ENCODE data around the gene TLE1.
"Not testable (repeated sequence)": the region's sequence is repeated elsewhere in the genome, so short reads cannot be mapped to it uniquely, and the experiment has no call there.

Gene TLE1

DNA sequence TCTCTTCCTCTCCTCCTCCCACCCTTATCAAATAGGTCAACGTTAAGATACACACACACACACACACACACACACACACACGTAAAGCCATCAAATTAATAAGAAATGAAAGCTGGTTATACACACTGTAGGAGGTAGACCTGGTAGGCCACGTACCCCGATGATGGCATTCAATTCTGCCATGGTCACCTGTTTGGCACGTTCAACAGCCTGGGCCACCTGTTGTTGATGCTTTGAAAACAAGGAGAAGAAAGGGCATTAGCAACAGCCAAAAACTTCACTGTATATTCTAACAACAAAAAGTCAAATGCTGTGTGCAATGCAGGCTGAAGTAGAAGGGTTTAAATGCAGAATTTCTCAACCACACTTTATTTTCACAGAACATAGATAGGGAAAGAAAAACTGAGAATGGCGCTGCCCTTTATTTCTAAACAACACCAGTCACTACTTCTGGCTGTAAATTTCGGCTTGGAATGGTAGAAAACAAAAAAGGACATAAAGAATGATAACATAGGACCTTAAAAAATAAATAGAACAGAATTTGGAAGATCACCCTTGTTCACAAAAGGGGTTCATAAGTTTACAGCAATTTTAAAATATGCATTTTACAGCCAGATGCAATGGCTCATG, 37.2 kb downstream of the TLE1 start:
- no peak for DNase-seq

DNA sequence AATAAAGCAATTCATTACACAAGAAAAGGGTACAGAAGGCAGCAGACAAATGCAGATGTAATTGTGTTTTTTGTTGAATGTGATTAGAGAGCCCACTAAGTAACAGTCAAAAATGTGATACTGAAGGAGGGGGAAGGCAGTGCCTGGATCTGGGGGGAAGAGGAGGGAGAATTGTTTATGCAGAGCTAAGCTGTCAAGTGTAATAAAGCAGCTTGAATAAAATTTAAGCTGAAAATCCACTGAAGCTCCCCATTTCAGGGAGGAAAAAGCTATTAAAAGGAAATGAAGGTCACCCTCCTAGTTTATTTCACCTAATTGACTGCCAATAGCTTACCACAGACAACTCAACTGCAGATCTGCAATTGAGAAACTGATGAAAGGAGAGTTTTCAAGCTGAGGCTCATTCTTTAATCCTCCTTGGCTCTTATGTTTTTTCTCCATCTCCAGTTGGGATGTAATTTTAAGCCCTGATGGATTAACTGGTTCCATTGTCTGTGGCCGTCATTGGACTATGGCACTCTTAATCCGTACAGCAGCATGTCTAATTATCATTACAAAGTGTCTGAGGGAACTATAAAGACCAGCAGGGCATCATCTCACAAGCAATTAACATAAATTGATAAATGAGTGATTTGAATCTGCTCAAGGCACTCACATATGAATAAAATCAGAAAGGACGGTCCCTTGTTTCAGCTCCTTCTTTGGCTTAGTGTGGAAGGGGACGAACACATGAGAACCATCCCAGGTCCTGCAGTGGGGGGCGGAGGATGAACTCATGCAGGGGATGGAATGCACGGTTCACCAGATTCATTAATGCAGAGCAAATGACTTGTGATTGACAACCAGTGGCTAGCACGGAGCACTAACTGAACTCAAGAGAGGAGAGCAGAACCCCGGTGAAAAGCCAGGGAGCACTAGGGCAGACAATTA, 38.5 kb downstream of the TLE1 start:
- DNase-seq, result no peak

DNA sequence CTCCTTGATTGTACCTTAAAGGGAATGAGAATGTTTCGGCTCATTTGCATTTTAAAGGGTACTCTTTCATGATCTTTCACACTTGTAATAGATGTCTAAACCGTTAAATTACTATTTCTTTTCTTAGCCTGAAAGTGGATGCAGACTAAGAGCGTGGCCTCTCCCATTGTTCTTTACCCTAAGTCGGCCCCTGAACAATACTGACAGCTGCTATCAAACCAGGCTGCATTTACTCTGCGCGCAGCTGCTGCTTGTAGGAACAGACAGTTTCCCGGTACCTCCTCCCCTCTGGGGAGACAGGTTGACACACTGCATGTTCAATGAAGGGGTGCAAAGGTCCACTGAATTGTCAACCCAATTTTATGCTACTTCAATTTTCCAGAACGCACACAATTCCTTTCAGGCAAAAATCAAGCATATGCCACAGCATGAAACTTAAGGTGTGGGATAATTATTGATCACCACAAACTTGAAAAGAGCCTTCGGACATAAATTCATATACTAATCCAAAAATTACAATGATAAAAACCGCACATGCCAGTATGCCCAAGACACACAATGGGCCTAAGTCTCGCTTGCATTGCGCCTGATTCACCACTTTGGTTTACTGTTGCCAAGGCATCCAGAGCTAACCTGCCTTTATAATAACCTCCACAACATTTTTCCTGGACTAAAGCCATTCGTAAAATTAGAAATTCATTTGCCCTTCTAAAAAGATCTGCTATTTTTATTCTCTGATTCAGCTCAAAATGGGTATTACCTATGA, 39.7 kb downstream of the TLE1 start:
- no peak for DNase-seq

DNA sequence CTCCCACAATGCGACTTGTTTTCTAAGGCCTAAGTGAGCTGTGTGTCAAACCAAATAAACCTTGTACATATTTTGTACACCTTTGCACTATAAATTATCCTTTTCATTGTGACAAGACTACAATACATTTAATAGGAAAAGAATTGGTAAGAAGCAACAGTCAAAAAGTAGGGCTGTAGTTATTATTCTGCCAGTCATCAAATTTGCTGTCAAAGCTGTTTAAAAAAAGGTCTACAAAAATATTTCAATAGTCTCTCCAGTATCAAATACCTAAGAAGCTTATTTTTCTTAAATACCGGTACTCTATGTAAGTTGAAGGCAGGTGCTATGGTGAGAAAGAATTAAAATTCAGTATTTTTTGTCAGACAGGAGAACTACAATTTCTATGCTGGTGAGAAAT, 40.5 kb downstream of the TLE1 start:
- DNase-seq, result no peak

DNA sequence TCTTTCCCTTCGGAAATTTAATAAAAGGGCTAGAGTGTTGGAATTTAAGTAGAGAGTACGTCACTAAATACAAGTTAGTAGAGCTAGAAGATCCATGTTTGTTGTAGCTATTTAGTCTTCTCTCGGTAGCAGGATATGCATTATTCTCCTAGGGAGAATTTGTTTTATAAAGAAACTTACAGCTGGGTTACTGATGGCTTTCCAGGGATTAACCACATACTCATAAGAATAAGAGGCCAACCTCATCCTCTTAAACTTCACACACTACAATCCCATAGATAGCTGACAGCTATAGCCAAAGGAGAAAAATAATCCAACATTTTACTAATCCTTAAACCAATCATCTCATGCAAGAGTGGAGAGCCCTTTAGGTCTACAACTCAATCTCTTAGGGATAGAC, 43.0 kb downstream of the TLE1 start:
- DNase-seq, result no peak

DNA sequence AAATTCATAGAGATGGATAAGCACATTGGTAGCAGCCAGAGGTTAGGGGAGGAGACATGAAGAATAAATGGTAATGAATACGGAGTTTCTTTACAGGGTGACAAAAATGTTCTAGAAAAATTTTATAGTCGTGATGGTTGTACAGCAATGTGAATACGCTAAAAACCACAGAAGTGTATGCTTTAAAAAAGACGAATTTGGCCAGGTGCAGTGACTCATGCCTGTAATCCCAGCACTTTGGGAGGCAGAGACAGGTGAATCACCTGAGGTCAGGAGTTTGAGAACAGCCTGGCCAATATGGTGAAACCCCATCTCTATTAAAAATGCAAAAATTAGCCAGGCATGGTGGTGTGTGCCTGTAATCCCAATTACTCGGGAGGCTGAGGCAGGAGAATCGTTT, 44.8 kb downstream of the TLE1 start:
- not testable (repeated sequence) for DNase-seq

DNA sequence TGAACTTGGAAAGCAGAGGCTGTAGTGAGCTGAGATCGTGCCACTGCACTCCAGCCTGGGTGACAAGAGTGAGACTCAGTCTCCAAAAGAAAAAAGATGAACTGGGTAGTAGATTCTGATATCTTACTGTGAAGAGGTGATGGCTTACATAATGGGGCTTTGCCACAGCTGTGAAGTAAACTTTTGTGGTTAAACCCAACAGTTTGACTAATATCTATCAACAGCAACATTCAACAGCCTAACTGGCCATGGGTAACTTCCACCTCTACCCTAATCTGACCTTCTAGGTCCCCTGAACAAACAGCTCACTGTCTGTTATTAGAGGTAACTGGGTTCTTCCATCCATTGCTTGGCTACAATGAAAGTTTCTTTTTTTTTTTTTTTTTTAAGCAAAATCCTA, 52.1 kb downstream of the TLE1 start:
- no peak for DNase-seq

DNA sequence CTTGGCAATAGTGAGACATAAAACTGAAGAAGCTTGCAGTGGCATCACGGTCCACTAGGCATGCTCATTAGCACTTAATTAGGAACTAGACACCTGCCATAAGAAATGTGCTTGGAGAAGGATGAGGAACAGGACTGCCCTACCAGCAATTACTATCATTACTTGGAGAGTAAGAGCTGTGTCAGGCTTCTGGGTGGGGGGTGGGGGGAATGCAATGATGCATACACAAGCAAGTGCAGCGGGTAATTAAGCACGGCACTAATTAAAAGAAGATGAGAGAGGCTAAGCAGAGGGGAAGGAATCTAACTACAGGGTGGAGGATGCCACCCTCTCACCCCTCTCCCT, 53.1 kb downstream of the TLE1 start:
- no peak for DNase-seq

DNA sequence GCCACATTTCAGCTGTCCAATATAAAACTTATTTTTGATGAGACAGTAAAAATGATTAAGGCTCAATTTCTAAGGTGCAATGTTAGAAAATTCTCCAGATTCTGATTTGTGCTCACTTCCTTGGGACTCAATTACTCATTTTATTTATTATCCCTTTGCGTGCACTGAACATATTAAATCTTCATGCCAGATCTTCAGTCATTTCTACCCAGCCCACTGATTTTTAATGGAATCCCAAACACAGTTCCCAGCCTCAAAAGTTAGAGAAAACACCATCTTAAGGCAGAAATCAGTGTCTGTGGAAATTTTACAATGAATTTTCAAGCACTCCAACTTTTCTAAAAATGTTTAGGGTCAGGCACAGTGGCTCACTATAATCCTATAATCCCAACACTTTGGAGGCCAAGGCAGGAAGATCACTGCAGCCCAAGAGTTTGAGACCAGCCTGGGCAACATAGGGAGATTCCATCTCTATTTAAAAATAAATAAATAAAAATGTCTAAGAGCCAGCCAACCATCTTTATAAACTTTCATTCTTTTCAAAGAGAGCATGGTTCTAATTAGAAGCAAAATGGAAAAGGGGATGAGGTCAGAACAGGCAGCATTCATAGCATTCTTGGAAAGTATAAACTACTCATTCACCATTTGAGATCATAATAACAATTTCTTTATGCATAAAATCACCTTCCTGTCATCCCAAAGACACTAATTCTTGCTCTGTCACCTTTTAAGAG, 53.7 kb downstream of the TLE1 start:
- DNase-seq, result no peak

DNA sequence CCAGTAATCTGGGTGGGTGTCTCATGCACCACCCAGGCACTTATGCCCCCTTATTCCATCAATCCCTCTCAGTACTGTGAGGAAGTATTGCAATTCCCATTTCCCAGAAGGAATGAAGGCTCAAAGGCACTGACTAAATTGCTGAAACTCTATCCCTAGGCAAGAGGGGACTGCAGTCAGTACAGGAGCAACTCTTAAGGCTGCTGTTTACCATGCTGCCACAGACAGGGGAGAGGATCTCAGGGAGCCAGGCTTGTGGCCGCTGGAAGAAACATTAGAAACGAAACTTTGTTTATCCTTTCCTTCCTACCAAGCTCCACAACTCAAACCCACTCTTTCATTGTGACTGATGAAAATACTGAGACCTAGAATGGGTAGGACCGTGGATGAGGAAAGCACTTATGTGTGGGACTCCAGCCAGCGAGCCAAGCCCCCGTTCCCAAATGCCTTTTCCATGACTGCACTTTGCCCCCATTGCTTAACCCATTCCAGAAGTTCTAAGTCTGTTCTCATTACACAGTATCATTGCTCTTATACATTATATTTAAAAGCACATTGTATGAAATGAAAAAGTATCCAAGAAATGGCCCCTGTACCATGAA, 54.3 kb downstream of the TLE1 start:
- no peak for DNase-seq

DNA sequence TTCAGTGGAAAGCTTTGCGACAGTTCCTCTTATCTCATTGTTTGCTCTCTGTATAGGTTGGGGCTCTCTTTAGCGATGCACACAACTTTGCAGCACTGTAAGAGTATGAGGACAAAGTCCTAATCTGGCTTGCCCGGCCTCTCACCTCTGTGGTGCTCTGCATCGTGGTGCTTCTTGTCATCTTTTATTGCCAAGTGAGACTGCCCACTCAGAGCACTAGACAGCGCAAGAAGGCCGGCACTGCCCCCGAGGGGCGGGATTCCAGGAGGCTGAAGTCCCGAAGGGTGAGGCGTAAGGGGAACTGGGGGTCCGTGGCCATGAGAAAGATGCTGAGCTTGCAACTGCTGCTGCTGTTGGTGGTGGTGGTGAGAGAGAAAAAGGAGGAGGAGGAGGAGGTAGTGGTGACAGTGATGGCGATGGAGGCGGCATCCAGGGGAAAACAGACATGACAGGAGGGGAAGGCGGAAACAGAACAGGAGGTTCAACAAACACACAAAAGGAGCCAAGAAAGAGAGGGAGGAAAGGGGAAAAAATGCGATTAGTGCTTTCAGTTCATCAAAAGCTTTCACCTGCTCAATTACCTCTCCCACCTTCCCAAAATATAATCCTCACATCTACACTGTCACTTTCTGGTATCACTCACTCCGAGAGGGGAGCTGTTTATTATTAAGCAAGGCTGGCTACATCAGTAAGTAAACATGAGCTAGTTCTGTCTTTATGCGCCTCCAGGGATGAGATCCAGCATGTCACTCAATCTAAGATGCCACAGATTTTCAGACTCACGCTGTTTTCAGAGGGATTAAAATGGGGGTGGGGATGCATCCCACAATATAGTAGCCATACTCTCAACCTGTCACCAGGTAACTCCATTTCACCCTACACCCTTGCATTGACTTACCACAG, 55.1 kb downstream of the TLE1 start:
- no peak for DNase-seq

DNA sequence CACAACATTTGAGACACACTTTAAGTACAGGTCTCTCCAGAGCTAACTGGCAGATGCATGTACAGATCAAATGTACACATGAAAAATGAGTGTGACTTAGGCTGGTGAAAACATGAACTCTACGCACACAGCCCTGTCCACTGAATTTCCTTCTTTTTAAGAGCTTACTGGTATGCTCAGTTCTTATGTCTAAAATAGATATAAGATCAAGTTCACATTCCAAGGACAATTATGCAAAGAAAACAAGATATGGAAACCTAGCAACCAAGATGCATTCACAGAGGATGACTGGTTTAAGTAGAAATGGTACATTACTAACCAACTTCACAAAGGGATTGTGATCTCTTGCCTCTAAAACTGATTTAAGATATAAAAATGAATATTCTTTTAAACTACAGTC, 56.7 kb downstream of the TLE1 start:
- no peak for DNase-seq

DNA sequence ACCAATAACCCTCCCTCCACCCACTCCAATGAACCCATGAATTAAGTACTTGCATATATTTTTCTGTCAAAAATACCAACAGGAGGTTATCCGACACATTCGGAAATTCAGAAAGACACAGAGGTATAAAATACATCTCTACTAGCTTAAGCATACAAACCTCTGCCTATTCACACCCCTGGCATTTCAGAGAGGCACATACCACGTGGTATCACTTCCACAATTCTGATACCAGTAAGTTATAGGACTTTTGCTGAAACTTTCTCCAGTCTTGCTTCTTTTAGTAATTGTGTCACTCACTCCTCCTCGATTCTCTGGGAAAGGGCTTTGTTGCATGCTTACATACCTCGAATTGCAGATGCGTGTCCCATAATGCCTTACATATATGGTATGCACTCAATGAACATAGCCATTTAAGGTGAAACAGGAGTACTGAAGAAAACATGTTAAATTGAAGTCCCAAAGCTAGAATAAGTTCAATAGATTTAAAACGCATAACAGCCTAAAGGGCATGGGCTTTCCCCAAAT, 58.1 kb downstream of the TLE1 start:
- no peak for DNase-seq

DNA sequence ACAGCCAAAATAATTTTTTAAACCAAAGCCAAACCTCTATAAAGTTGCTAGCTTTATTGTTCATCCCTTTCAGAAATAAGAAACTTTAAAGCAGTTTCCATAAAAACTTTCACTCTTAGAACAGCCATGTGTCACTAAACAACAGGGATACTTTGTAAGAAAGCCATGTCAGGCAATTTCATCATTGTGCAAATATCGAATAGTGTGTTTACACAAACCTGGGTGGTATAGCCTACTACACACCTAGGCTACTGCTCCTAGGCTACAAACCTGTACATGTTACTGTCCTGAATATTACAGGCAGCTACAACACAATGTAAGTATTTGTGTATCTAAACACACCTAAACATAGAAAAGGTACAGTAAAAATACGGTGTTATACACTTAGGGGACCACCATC, 59.9 kb downstream of the TLE1 start:
- no peak for DNase-seq

DNA sequence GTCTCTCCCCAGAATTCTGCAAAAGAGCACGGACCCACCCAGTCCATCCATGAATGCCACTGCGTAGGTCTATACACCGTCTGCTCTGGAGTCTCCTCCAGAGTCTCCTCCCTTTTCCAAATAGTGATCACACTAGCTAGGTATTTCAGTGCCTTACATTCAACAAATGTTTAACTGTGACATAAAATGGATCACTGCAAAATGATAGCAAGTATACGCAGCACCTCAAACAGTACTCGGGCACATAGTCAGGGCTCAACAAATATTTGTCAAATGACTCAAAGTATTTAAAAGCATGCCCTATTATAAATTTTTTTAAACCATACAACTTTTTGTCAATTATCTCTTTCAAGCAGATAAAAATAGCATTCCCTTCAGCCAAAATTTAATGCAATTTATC, 60.5 kb downstream of the TLE1 start:
- DNase-seq, result no peak

DNA sequence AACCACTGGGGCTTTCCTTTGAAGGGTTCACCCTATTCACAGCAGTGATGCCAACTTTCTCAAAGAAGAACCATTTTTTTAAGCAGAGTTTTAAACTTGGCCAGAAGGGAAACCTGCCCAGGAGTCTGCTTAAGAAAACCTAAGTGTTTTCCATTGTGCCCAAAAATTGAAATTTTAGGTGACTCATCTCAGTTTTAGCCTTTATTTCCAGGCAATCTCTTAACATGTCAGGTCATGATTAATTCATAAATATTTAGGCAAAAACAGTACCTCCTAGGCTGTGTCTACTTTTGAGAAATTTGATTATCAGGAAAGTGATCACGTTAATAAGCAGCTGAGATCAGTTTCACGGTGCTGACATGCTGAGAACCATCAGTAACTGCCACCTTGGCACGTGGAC, 61.9 kb downstream of the TLE1 start:
- no peak for DNase-seq

DNA sequence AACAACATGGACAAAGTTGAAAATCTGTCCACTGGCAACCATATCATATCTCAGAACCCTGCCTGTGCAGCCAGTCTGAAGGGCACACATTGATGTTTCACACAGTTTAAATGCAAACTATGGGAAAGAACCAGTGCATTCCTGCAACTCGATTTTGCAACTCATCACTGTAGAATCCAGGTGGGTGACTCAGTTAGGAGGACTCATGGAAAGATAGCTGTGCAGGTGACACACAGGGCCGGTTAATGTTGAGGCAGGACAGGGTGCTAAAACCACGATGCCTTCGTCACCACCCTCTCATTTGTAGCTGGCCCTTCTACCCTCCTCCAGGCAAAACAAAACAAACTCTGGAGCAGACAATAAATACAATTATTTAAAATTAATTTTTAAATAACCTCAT, 62.8 kb downstream of the TLE1 start:
- DNase-seq, result no peak

DNA sequence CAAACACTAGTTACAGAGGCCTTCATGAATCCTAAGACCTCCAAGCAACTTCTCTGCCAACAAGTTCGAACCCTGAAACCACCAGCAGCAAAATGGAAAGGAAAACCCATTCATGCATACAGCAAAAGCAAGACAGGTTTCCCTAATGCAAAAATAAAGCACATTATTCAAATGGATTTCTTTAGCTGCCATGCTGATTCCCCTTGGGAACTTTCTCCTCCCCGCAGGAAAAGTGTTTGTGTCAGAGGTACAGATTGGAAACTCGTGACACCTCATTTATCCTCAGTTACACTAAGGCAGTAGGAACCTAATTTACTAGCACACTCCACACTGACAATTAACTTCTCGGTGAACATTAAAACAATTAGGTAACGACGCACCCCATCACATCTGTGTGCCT, 63.4 kb downstream of the TLE1 start:
- no peak for DNase-seq

DNA sequence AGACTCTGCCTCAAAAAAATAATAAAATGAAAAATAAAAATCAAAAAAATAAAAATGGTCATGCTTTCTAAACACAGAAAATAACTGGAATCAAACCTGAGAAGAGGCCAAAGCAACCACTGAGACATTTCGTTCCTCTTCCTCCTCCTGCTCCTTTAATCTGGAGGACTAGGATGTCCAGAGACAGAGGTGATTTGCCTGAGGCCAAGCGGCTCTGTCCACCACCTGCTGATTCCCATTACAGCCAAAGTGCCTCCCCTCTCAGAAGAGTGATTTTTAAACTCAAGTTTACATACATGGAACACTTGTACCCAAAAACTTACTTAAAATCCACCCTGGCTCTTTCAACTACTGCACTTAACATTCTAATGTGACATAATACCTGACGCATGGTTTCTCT, 65.6 kb downstream of the TLE1 start:
- no peak for DNase-seq

DNA sequence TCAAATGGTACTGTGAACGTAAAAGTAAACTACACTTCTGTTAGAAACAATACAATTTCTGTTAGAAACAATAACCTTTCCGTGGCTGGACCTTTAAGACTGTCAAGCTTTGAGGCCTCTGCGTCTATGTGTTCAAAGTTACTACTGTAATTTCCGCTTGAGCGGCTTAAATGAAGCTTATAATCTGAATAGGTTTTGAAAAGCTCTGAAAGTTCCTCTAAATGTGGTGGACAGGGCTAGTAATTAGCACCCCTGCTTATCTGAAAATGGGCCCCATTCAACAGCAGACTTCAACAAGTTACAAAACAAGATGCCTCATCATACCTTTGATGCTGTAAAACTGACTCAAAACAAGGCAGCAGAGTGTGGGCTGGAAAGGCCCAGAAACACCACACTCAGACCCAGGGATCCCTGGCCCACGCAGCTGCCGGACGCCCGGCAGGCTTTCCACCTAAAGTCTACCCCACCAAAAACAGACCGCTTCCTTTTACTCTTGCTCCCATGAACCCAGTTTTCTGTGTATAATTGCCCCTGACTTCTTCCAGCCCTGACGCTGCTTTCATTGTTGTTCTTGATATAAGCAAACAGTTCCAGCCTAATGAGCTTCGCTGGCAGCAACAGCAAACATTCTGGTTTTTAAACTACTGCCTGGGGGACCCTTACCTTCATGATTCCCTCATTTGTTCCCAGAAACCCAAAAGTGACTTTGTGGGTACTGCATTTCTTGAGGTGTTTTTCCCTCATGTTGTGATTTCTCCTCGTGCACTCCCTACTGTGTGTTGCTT, 66.7 kb downstream of the TLE1 start:
- DNase-seq, result no peak

Data from AML-193 (cell line).